Esophagus muscularis mucosa (tissue), 3 donors: ENCODE data around the gene SPATA13.

Source experiments
- POLR2A ChIP-seq: fragments of 450-650 bp; IDR thresholded peaks from one replicate; pipeline ENCODE4 v1.6.1; 2017; ENCODE audit warnings: antibody characterized with exemption, moderate library complexity, mild to moderate bottlenecking, low read depth
- POLR2AphosphoS5 ChIP-seq, 2 donors: sonication (generic); formaldehyde crosslinking; IDR thresholded peaks; one replicate each; pipeline ENCODE4 v1.6.1; 2017; ENCODE audit warnings: antibody characterized with exemption in 2 of 2
- TF ChIP-seq, protein P1 (sequence below), 3 experiments: fragments of 200-600 bp in 2 of 3; fragments of 450-650 bp in 1 of 3; sonication (generic) in 2 of 3; IDR thresholded peaks; one replicate each; pipeline ENCODE4 v1.5.1; 2017 to 2019; ENCODE audit warnings: antibody characterized with exemption in 3 of 3, mild to moderate bottlenecking in 2 of 3, moderate library complexity in 1 of 3

DNA sequence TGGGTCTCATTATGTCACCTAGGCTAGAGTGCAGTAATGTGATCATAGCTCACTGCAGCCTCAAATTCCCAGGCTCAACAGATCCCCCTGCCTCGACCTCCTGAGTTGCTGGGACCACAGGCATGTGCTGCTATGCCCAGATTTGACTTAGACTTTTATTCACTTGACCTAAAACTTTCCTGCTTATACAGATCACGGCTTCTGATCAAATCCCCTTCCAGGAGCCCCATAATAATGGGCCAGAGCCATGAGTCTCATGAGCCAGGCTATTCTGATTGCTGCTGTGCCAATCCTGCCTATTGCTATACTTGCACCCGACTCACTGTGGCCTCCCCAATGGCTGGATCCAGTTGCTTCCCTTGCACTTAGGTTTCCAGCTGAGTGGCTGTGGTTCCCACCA, 190.9 kb downstream of the SPATA13 start:
- no peak for TF ChIP-seq POLR2A
- TF ChIP-seq, protein P1, sequence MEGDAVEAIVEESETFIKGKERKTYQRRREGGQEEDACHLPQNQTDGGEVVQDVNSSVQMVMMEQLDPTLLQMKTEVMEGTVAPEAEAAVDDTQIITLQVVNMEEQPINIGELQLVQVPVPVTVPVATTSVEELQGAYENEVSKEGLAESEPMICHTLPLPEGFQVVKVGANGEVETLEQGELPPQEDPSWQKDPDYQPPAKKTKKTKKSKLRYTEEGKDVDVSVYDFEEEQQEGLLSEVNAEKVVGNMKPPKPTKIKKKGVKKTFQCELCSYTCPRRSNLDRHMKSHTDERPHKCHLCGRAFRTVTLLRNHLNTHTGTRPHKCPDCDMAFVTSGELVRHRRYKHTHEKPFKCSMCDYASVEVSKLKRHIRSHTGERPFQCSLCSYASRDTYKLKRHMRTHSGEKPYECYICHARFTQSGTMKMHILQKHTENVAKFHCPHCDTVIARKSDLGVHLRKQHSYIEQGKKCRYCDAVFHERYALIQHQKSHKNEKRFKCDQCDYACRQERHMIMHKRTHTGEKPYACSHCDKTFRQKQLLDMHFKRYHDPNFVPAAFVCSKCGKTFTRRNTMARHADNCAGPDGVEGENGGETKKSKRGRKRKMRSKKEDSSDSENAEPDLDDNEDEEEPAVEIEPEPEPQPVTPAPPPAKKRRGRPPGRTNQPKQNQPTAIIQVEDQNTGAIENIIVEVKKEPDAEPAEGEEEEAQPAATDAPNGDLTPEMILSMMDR (IDR thresholded peaks at IDR 0.05): no peak
- no peak for TF ChIP-seq POLR2AphosphoS5 (IDR thresholded peaks at IDR 0.05)
